Activated CD4-positive, alpha-beta T cell treated with anti-CD3 and anti-CD28 coated beads for 36 hours (primary cell): Measurements from ENCODE around the gene ERBB4. TPM values are rescaled to one million over a fixed set of nuclear protein-coding genes. Genes with fewer than 3 reads are reported as not detected.

Experiments used
- ATAC-seq: fragments of 200-7000 bp; cut with Tn5 transposase; one replicate; pipeline ENCODE4 v1.10.0; 2021; ENCODE audit warnings: mild to moderate bottlenecking, moderate library complexity
- CTCF ChIA-PET: fragments of 350-600 bp; sonication (Branson Sonifier 250); formaldehyde crosslinking; loops from one replicate; lab custom pipeline; 2021; ENCODE audit warnings: antibody characterized with exemption; lab: Charles Lee
- POLR2A ChIA-PET: fragments of 350-600 bp; sonication (Branson Sonifier 250); formaldehyde crosslinking; loops from one replicate; lab custom pipeline; 2021; ENCODE audit warnings: antibody characterized with exemption, inconsistent platforms; lab: Charles Lee
- DNase-seq: peaks from one replicate; pipeline ENCODE4 v3.0.0-alpha.2; 2020
- H3K27ac Mint-ChIP-seq: one replicate; pipeline ENCODE4 v1.8.0; 2021; ENCODE audit warnings: mixed read lengths
- H3K27me3 Mint-ChIP-seq: one replicate; pipeline ENCODE4 v1.8.0; 2021; ENCODE audit warnings: mixed read lengths
- H3K36me3 Mint-ChIP-seq: one replicate; pipeline ENCODE4 v1.8.0; 2021; ENCODE audit warnings: low read depth, mixed read lengths
- H3K4me1 Mint-ChIP-seq: one replicate; pipeline ENCODE4 v1.8.0; 2021; ENCODE audit warnings: mixed read lengths
- H3K4me3 Mint-ChIP-seq: one replicate; pipeline ENCODE4 v1.8.0; 2021; ENCODE audit warnings: mild to moderate bottlenecking, moderate library complexity, mixed read lengths
- H3K9me3 Mint-ChIP-seq: one replicate; pipeline ENCODE4 v1.8.0; 2021; ENCODE audit warnings: low read depth, mixed read lengths
- intact Hi-C, 2 experiments: fragments of 100-400 bp; cut with DNase I in 1 of 2; cut with micrococcal nuclease in 1 of 2; formaldehyde crosslinking; loops; one replicate each; pipeline versions ENCODE4 v1.14.2 to v1.15.1; 2022 to 2024; cut with DNase I, micrococcal nuclease
- total RNA-seq, 2 experiments: library from RNA; stranded (reverse); gene quantifications; one replicate each; pipeline ENCODE4 v1.2.3, GENCODE V29; 2021

ERBB4 gene
- total RNA-seq, 2 experiments from 2014 or later = not detected

GRCh38 chr2:211503198-211503597 lies 1035.4 kb downstream of the ERBB4 start:
- H3K4me3 Mint-ChIP-seq = no peak overlapping the region
- no peak overlapping the region for H3K27ac Mint-ChIP-seq
- ChIA-PET CTCF (no interaction called here), POLR2A (no interaction called here)
- DNase-seq (no peak), ATAC-seq (no peak)
- H3K36me3 Mint-ChIP-seq = no peaks in the 10 kb centered on the region
- no peaks in the 10 kb centered on the region for H3K9me3 Mint-ChIP-seq
- intact Hi-C loops = no loop called here
- no peaks in the 10 kb centered on the region for H3K27me3 Mint-ChIP-seq
- no peaks in the 10 kb centered on the region for H3K4me1 Mint-ChIP-seq

- Mint-ChIP-seq H3K9me3 (no peaks in the 10 kb centered on the region), H3K27ac (no peak overlapping the region), H3K4me1 (no peaks in the 10 kb centered on the region), H3K4me3 (no peak overlapping the region), H3K36me3 (no peaks in the 10 kb centered on the region), H3K27me3 (no peaks in the 10 kb centered on the region)
- intact Hi-C loops = no loop called here
- ATAC-seq (no peak), DNase-seq (no peak)
- CTCF ChIA-PET = no interaction called here
- POLR2A ChIA-PET = no interaction called here
Observed at GRCh38 chr2:211498551-211499205, 1039.9 kb downstream of the ERBB4 start.

- no peak overlapping the region for H3K27ac Mint-ChIP-seq
- H3K27me3 Mint-ChIP-seq = no peaks in the 10 kb centered on the region
- no peaks in the 10 kb centered on the region for H3K4me1 Mint-ChIP-seq
- H3K36me3 Mint-ChIP-seq = no peaks in the 10 kb centered on the region
- no peak overlapping the region for H3K4me3 Mint-ChIP-seq
- H3K9me3 Mint-ChIP-seq = no peaks in the 10 kb centered on the region
- intact Hi-C loops = no loop called here
- ATAC-seq (no peak), DNase-seq (no peak)
- ChIA-PET POLR2A (no interaction called here), CTCF (no interaction called here)
Observed at GRCh38 chr2:211495339-211495738, 1043.3 kb downstream of the ERBB4 start.

DNA sequence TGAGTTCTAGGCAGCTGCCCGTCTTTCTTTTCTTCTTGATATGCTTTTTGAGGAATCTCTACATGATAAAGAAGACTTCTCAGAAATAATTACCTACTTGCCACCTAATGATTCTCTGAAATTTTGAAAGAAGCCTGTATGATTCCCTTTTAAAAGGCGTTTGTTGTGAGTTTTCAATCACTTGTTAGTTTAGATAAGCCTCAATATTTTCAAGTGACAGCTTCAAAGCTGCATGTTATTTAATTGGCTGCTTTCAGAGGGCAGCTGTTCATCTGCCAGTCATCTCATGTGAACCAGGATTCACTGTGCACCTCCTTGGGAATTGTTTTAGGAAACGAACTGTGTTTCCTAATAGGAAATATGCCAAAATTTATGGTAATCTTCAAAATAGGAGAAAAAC lies 1044.1 kb downstream of the ERBB4 start:
- Mint-ChIP-seq H3K4me3 (no peak overlapping the region), H3K27ac (no peak overlapping the region), H3K4me1 (no peaks in the 10 kb centered on the region), H3K27me3 (no peaks in the 10 kb centered on the region), H3K9me3 (no peaks in the 10 kb centered on the region), H3K36me3 (no peaks in the 10 kb centered on the region)
- intact Hi-C loops = no loop called here
- ChIA-PET POLR2A (no interaction called here), CTCF (no interaction called here)
- DNase-seq = no peak
- no peak for ATAC-seq

DNA sequence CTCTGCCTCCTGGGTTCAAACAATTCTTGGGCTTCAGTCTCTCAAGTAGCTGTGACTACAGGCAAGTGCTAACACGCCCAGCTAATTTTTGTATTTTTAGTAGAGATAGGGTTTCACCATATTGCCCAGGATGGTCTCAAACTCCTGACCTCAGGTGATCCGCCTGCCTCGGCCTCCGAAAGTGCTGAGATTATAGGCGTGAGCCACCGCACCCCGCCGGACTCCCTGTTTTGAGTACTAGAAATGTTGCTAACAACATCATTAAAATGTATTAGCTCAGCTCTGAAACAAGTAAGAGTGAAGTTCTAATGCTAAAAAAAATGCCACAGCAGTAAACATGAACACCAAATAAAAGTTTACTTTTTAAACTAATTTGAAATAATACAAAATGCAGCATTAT lies 1044.5 kb downstream of the ERBB4 start:
- ATAC-seq = no peak
- no peak for DNase-seq
- no peaks in the 10 kb centered on the region for H3K9me3 Mint-ChIP-seq
- H3K4me3 Mint-ChIP-seq = no peak overlapping the region
- intact Hi-C loops = no loop called here
- H3K27me3 Mint-ChIP-seq = no peaks in the 10 kb centered on the region
- POLR2A ChIA-PET = no interaction called here
- H3K36me3 Mint-ChIP-seq = no peaks in the 10 kb centered on the region
- H3K4me1 Mint-ChIP-seq = no peaks in the 10 kb centered on the region
- CTCF ChIA-PET = no interaction called here
- H3K27ac Mint-ChIP-seq = no peak overlapping the region

- no peak for ATAC-seq
- Mint-ChIP-seq H3K27ac (no peak overlapping the region), H3K27me3 (no peaks in the 10 kb centered on the region), H3K4me3 (no peak overlapping the region), H3K36me3 (no peaks in the 10 kb centered on the region), H3K9me3 (no peaks in the 10 kb centered on the region), H3K4me1 (no peaks in the 10 kb centered on the region)
- CTCF ChIA-PET = no interaction called here
- DNase-seq = no peak
- POLR2A ChIA-PET = no interaction called here
- intact Hi-C loops = no loop called here
Observed at GRCh38 chr2:211487733-211488132, 1050.9 kb downstream of the ERBB4 start.

DNA sequence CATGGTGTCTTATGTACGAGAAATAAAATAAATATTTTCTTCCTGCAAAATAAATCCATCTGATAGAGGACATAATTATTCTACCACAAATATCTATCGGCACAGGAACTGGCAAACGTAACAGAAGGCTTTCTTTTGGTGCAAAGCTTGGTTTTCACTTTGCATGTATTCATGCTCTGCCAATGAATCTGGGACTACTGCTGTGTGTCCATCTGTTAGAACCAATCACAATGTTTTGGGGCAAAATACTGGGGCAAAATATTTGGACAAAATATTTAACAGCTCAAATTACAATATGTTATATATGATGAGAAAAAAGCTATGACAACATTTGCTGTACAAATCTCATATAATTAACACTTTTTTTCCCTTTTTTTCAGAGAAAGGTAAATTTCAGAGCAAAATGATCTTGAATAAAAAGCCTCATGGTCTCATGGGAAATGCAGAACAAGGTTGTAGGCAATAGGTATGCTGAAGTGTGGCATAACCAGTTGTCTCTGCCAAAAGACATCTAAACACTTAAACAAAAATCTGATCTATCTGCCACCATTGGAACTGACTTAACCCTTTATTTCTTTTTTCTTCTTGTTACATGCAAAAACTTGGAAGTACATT lies 1059.0 kb downstream of the ERBB4 start:
- intact Hi-C loops = no loop called here
- DNase-seq (no peak), ATAC-seq (no peak)
- no peak overlapping the region for H3K27ac Mint-ChIP-seq
- no peaks in the 10 kb centered on the region for H3K27me3 Mint-ChIP-seq
- POLR2A ChIA-PET = no interaction called here
- no peak overlapping the region for H3K4me3 Mint-ChIP-seq
- CTCF ChIA-PET = no interaction called here
- H3K9me3 Mint-ChIP-seq = no peaks in the 10 kb centered on the region
- no peaks in the 10 kb centered on the region for H3K4me1 Mint-ChIP-seq
- H3K36me3 Mint-ChIP-seq = no peaks in the 10 kb centered on the region

DNA sequence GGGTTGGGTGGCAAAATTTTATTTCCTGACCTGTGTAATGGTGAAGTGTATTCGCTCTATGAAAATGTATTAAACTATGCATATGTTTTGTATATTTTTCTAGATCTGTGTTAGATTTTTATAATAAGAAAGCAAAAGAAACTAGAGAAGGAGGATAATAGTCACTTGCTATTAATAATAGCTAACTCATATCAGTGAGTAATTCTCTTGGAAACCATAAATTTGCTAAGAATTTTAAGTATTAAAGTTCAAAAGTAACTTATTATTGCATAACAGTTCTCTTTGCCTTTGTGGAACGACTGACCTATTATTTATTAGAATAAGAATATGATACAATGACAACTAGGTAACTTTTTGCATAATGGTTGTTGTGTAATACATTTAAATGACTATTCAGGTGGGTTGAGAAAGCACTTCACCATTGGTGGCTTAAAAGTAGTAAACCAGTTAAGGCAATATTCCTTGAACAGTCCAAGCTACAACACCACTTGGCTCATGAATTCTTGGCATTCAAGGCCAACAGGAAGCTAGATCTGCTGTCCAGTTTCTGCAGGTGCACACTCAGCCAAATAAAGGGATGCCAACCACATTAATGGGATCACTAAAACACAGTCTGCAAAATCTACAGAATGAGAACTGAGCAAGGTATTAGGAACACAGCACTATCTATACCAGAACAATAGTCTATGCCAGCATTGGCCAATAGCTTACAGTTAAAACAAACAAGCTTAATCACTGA lies 1060.9 kb downstream of the ERBB4 start:
- intact Hi-C loops = no loop called here
- DNase-seq (no peak), ATAC-seq (no peak)
- Mint-ChIP-seq H3K36me3 (no peaks in the 10 kb centered on the region), H3K27me3 (no peaks in the 10 kb centered on the region), H3K9me3 (no peaks in the 10 kb centered on the region), H3K4me1 (no peaks in the 10 kb centered on the region), H3K27ac (no peak overlapping the region), H3K4me3 (no peak overlapping the region)
- CTCF ChIA-PET = no interaction called here
- POLR2A ChIA-PET = no interaction called here

- Mint-ChIP-seq H3K36me3 (no peaks in the 10 kb centered on the region), H3K27me3 (no peaks in the 10 kb centered on the region), H3K27ac (no peak overlapping the region), H3K4me1 (no peaks in the 10 kb centered on the region), H3K9me3 (no peaks in the 10 kb centered on the region), H3K4me3 (no peak overlapping the region)
- ChIA-PET POLR2A (no interaction called here), CTCF (no interaction called here)
- intact Hi-C loops = no loop called here
- DNase-seq = no peak
- ATAC-seq = no peak
Observed at GRCh38 chr2:211473116-211473515, 1065.5 kb downstream of the ERBB4 start.

DNA sequence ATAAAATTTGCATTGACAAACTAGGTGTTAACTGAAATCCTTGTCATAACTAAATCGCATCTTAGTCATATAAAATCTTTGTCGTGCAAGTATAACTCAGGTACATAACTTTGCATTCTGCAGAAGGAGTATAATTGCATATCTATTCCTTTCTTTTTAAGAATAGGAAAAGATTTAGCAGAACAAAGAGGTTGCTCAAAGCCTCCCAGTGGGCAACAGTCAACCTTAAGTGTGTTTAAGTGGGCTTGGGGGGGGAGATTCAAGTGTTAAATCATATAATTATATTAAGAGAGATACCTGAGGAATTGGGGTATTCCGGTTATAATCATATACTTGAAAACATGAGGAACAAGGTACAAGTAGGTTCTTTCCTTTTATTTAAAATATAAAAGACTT lies 1068.9 kb downstream of the ERBB4 start:
- no peaks in the 10 kb centered on the region for H3K4me1 Mint-ChIP-seq
- no peak overlapping the region for H3K4me3 Mint-ChIP-seq
- POLR2A ChIA-PET = no interaction called here

GRCh38 chr2:211468877-211469663 lies 1069.5 kb downstream of the ERBB4 start:
- intact Hi-C loops = no loop called here
- ChIA-PET CTCF (interaction anchor here (0.7 to 1.0 kb wide), 3 partner anchors 11 to 81 kb away, joined by 3 read pairs; no protein-coding TSS in a partner anchor), POLR2A (no interaction called here)
- Mint-ChIP-seq H3K27me3 (no peaks in the 10 kb centered on the region), H3K4me3 (no peak overlapping the region), H3K36me3 (no peaks in the 10 kb centered on the region), H3K27ac (no peak overlapping the region), H3K4me1 (no peaks in the 10 kb centered on the region), H3K9me3 (no peaks in the 10 kb centered on the region)
- ATAC-seq (no peak), DNase-seq (no peak)

More for the DNA sequence above, 1068.9 kb downstream of the ERBB4 start:
- CTCF ChIA-PET = interaction anchor here (0.8 to 1.0 kb wide), 2 partner anchors 14 to 81 kb away, joined by 3 read pairs; no protein-coding TSS in a partner anchor
- DNase-seq (no peak), ATAC-seq (no peak)
- no peak overlapping the region for H3K27ac Mint-ChIP-seq
- intact Hi-C loops = no loop called here
- no peaks in the 10 kb centered on the region for H3K9me3 Mint-ChIP-seq
- no peaks in the 10 kb centered on the region for H3K36me3 Mint-ChIP-seq
- no peaks in the 10 kb centered on the region for H3K27me3 Mint-ChIP-seq
